AG09309 (cell line): ENCODE results near the gene ACO2.
"Not testable (repeated sequence)": the region's sequence is repeated elsewhere in the genome, so short reads cannot be mapped to it uniquely, and the experiment has no call there.

Experiments used
- DNase-seq: peaks from one replicate; pipeline ENCODE4 v3.0.0-alpha.2; 2010; ENCODE audit warnings: low read depth
- H3K4me3 ChIP-seq: 2 replicates; pipeline ENCODE4 v1.5.1; 2011; ENCODE audit warnings: mild to moderate bottlenecking, low read depth, low read length, moderate library complexity; ENCODE audit not compliant: control insufficient read depth
- CTCF ChIP-seq: IDR thresholded peaks from 2 replicates; pipeline ENCODE4 v1.5.1; 2011; ENCODE audit warnings: mild to moderate bottlenecking, low read depth, low read length, inconsistent platforms; ENCODE audit not compliant: insufficient read depth, control insufficient read depth; ENCODE audit errors: missing control alignments

The ACO2 gene

DNA sequence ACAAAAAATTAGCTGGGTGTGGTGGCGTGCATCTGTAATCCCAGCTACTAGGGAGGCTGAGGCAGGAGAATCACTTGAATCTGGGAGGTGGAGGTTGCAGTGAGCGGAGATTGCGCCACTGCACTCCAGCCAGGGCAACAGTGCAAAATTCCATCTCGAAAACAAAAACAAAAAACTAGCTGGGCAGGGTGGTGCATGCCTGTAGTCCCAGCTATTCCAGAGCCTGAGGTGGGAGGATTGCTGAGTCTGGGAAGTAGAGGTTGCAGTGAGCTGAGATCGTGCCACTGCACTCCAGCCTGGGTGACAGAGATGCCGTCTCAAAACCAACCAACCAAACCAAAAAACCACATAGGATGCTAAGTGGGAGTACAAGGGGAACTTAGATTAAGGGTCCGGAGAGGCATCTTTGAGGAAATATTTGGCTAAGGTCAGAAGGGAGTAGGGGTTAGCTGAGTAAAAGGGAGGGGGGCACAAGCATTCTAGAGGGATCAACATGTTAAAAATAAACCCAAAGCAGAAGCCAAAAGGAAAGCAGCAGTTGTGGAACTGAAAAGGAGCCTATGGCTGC is 10.7 kb upstream of the ACO2 start:
- H3K4me3 ChIP-seq: no peak overlapping the region
- TF ChIP-seq CTCF: no peak
- DNase-seq: no peak

- TF ChIP-seq CTCF: no peak
These were observed 9.5 kb upstream of the ACO2 start for GRCh38 chr22:41459431-41459830.

GRCh38 chr22:41460071-41460470 is 8.8 kb upstream of the ACO2 start:
- DNase-seq, H3K4me3 ChIP-seq: not testable (repeated sequence)

More at GRCh38 chr22:41459431-41459830, 9.5 kb upstream of the ACO2 start:
- no peak for DNase-seq
- no peak overlapping the region for H3K4me3 ChIP-seq

- DNase-seq: no peak
- no peak for TF ChIP-seq CTCF
- H3K4me3 ChIP-seq: no peak overlapping the region
These were observed 7.0 kb upstream of the ACO2 start for GRCh38 chr22:41461901-41462300.

- no peak for TF ChIP-seq CTCF
- no peak for DNase-seq
- H3K4me3 ChIP-seq: peak overlapping the region; percentile 95
These were observed 418 bp downstream of the ACO2 start for GRCh38 chr22:41469218-41469851.

GRCh38 chr22:41470886-41471285 is 2.0 kb downstream of the ACO2 start:
- DNase-seq: no peak
- no peak for TF ChIP-seq CTCF
- H3K4me3 ChIP-seq: no peak overlapping the region

GRCh38 chr22:41471568-41471967 is 2.7 kb downstream of the ACO2 start:
- DNase-seq: no peak
- no peak overlapping the region for H3K4me3 ChIP-seq
- no peak for TF ChIP-seq CTCF
